Activated naive CD8-positive, alpha-beta T cell treated with anti-CD3 and anti-CD28 coated beads, Interleukin-2, amount 10 ng/mL, durations not matched to agents 7 days and 5 days (primary cell): ENCODE data around the gene DDX1. TPM values are rescaled to one million over a fixed set of nuclear protein-coding genes. Genes with fewer than 3 reads are reported as not detected.
"Not testable (repeated sequence)": the region's sequence is repeated elsewhere in the genome, so short reads cannot be mapped to it uniquely, and the experiment has no call there.

ENCODE experiments used
- ATAC-seq: fragments of 150-1000 bp; cut with Tn5 transposase; one replicate; pipeline ENCODE4 v1.10.0; 2021; ENCODE audit warnings: low read depth, moderate library complexity
- POLR2A ChIA-PET: fragments of 350-600 bp; sonication (Branson Sonifier 250); formaldehyde crosslinking; loops from one replicate; lab custom pipeline; 2021; ENCODE audit warnings: antibody characterized with exemption; lab: Charles Lee
- DNase-seq: peaks from one replicate; pipeline ENCODE4 v3.0.0; 2021
- H3K27ac Mint-ChIP-seq: one replicate; pipeline ENCODE4 v1.8.0; 2022; ENCODE audit warnings: mild to moderate bottlenecking, mixed read lengths
- H3K27me3 Mint-ChIP-seq: one replicate; pipeline ENCODE4 v1.8.0; 2022; ENCODE audit warnings: mild to moderate bottlenecking, moderate library complexity, mixed read lengths
- H3K36me3 Mint-ChIP-seq: one replicate; pipeline ENCODE4 v1.8.0; 2021; ENCODE audit warnings: mild to moderate bottlenecking, mixed read lengths
- H3K4me1 Mint-ChIP-seq: one replicate; pipeline ENCODE4 v1.8.0; 2021; ENCODE audit warnings: mixed read lengths
- H3K4me3 Mint-ChIP-seq: one replicate; pipeline ENCODE4 v1.8.0; 2022; ENCODE audit warnings: mild to moderate bottlenecking, moderate library complexity, mixed read lengths
- H3K9me3 Mint-ChIP-seq: one replicate; pipeline ENCODE4 v1.8.0; 2021; ENCODE audit warnings: mixed read lengths
- total RNA-seq, 2 experiments: library from RNA; stranded (reverse); gene quantifications; one replicate each; pipeline ENCODE4 v1.2.3, GENCODE V29; 2021

DDX1 gene
- total RNA-seq, 2 experiments from 2014 or later, result 55.9 to 59.1 TPM

GRCh38 chr2:15606481-15607441, 15.1 kb downstream of the DDX1 start:
- POLR2A ChIA-PET, result no interaction called here
- no peak overlapping the region for H3K27ac Mint-ChIP-seq
- peaks cover 6% of the 10 kb centered on the region for H3K4me1 Mint-ChIP-seq
- no peaks in the 10 kb centered on the region for H3K9me3 Mint-ChIP-seq
- no peak for DNase-seq
- no peak overlapping the region for H3K4me3 Mint-ChIP-seq
- no peaks in the 10 kb centered on the region for H3K27me3 Mint-ChIP-seq
- H3K36me3 Mint-ChIP-seq, result peaks cover 43% of the 10 kb centered on the region
- no peak for ATAC-seq

GRCh38 chr2:15607709-15608391, 16.2 kb downstream of the DDX1 start:
- Mint-ChIP-seq H3K27me3 (no peaks in the 10 kb centered on the region), H3K9me3 (no peaks in the 10 kb centered on the region), H3K4me3 (no peak overlapping the region), H3K4me1 (peaks cover 6% of the 10 kb centered on the region), H3K27ac (no peak overlapping the region), H3K36me3 (peaks cover 39% of the 10 kb centered on the region)
- ATAC-seq, result no peak
- POLR2A ChIA-PET, result no interaction called here
- DNase-seq, result no peak

- no peak overlapping the region for H3K4me3 Mint-ChIP-seq
- H3K36me3 Mint-ChIP-seq, result peaks cover 38% of the 10 kb centered on the region
- no peaks in the 10 kb centered on the region for H3K27me3 Mint-ChIP-seq
- no peak overlapping the region for H3K27ac Mint-ChIP-seq
- no peaks in the 10 kb centered on the region for H3K9me3 Mint-ChIP-seq
- no peak for DNase-seq
- peaks cover 6% of the 10 kb centered on the region for H3K4me1 Mint-ChIP-seq
- ATAC-seq, result no peak
- POLR2A ChIA-PET, result no interaction called here
Measured at GRCh38 chr2:15608392-15608761, 16.7 kb downstream of the DDX1 start.

- no peaks in the 10 kb centered on the region for H3K9me3 Mint-ChIP-seq
- H3K27ac Mint-ChIP-seq, result no peak overlapping the region
Measured at GRCh38 chr2:15609341-15610042, 17.8 kb downstream of the DDX1 start.

GRCh38 chr2:15610430-15610952, 18.8 kb downstream of the DDX1 start:
- Mint-ChIP-seq H3K27me3 (no peaks in the 10 kb centered on the region), H3K9me3 (no peaks in the 10 kb centered on the region), H3K36me3 (peaks cover 33% of the 10 kb centered on the region), H3K4me1 (peaks cover 6% of the 10 kb centered on the region), H3K27ac (no peak overlapping the region), H3K4me3 (no peak overlapping the region)
- POLR2A ChIA-PET, result no interaction called here
- DNase-seq (no peak), ATAC-seq (no peak)

More at GRCh38 chr2:15609341-15610042, 17.8 kb downstream of the DDX1 start:
- no peak for DNase-seq
- ATAC-seq, result no peak
- H3K4me1 Mint-ChIP-seq, result peaks cover 4% of the 10 kb centered on the region
- no peaks in the 10 kb centered on the region for H3K27me3 Mint-ChIP-seq
- peaks cover 37% of the 10 kb centered on the region for H3K36me3 Mint-ChIP-seq
- H3K4me3 Mint-ChIP-seq, result no peak overlapping the region
- POLR2A ChIA-PET, result no interaction called here

GRCh38 chr2:15612101-15612500, 20.4 kb downstream of the DDX1 start:
- H3K36me3 Mint-ChIP-seq, result peaks cover 33% of the 10 kb centered on the region
- H3K27ac Mint-ChIP-seq, ATAC-seq, H3K27me3 Mint-ChIP-seq, DNase-seq, H3K9me3 Mint-ChIP-seq, POLR2A ChIA-PET, H3K4me1 Mint-ChIP-seq, H3K4me3 Mint-ChIP-seq: not testable (repeated sequence)

- H3K27me3 Mint-ChIP-seq, result no peaks in the 10 kb centered on the region
- peaks cover 24% of the 10 kb centered on the region for H3K36me3 Mint-ChIP-seq
- no peak for DNase-seq
- POLR2A ChIA-PET, result no interaction called here
- H3K9me3 Mint-ChIP-seq, result no peaks in the 10 kb centered on the region
- no peak overlapping the region for H3K4me3 Mint-ChIP-seq
- peaks cover 6% of the 10 kb centered on the region for H3K4me1 Mint-ChIP-seq
- H3K27ac Mint-ChIP-seq, result no peak overlapping the region
- ATAC-seq, result no peak
Measured at GRCh38 chr2:15613736-15614429, 22.2 kb downstream of the DDX1 start.

GRCh38 chr2:15614545-15615300, 23.1 kb downstream of the DDX1 start:
- POLR2A ChIA-PET, result no interaction called here
- no peaks in the 10 kb centered on the region for H3K27me3 Mint-ChIP-seq

GRCh38 chr2:15615301-15615920, 23.7 kb downstream of the DDX1 start:
- Mint-ChIP-seq H3K27me3 (no peaks in the 10 kb centered on the region), H3K9me3 (no peaks in the 10 kb centered on the region), H3K4me1 (peaks cover 6% of the 10 kb centered on the region), H3K36me3 (peaks cover 16% of the 10 kb centered on the region), H3K27ac (no peak overlapping the region), H3K4me3 (no peak overlapping the region)
- ATAC-seq, result no peak
- DNase-seq, result no peak
- POLR2A ChIA-PET, result no interaction called here

More at GRCh38 chr2:15614545-15615300, 23.1 kb downstream of the DDX1 start:
- no peak for DNase-seq
- no peak overlapping the region for H3K4me3 Mint-ChIP-seq
- ATAC-seq, result no peak
- H3K36me3 Mint-ChIP-seq, result peaks cover 21% of the 10 kb centered on the region
- no peaks in the 10 kb centered on the region for H3K9me3 Mint-ChIP-seq
- peaks cover 6% of the 10 kb centered on the region for H3K4me1 Mint-ChIP-seq
- no peak overlapping the region for H3K27ac Mint-ChIP-seq

- no peak for ATAC-seq
- Mint-ChIP-seq H3K9me3 (no peaks in the 10 kb centered on the region), H3K4me1 (peaks cover 6% of the 10 kb centered on the region), H3K27me3 (no peaks in the 10 kb centered on the region), H3K4me3 (no peak overlapping the region), H3K36me3 (peaks cover 19% of the 10 kb centered on the region), H3K27ac (no peak overlapping the region)
- POLR2A ChIA-PET, result no interaction called here
- DNase-seq, result no peak
Measured at GRCh38 chr2:15616429-15616828, 24.8 kb downstream of the DDX1 start.

- DNase-seq (no peak), ATAC-seq (no peak)
- Mint-ChIP-seq H3K27me3 (no peaks in the 10 kb centered on the region), H3K27ac (no peak overlapping the region), H3K4me3 (no peak overlapping the region), H3K36me3 (peaks cover 19% of the 10 kb centered on the region), H3K9me3 (no peaks in the 10 kb centered on the region), H3K4me1 (peaks cover 6% of the 10 kb centered on the region)
- POLR2A ChIA-PET, result no interaction called here
Measured at GRCh38 chr2:15616850-15617777, 25.4 kb downstream of the DDX1 start.
